Activated CD8-positive, alpha-beta memory T cell treated with anti-CD3 and anti-CD28 coated beads, Interleukin-2, amount 50 U/mL, for 24 hours (primary cell): Measurements from ENCODE around the gene FAM20C.
"Not testable (repeated sequence)": the region's sequence is repeated elsewhere in the genome, so short reads cannot be mapped to it uniquely, and the experiment has no call there.

Source experiments
- DNase-seq: peaks from one replicate; pipeline ENCODE4 v3.0.0-alpha.2; 2020; ENCODE audit errors: extremely low read depth

Gene FAM20C

DNA sequence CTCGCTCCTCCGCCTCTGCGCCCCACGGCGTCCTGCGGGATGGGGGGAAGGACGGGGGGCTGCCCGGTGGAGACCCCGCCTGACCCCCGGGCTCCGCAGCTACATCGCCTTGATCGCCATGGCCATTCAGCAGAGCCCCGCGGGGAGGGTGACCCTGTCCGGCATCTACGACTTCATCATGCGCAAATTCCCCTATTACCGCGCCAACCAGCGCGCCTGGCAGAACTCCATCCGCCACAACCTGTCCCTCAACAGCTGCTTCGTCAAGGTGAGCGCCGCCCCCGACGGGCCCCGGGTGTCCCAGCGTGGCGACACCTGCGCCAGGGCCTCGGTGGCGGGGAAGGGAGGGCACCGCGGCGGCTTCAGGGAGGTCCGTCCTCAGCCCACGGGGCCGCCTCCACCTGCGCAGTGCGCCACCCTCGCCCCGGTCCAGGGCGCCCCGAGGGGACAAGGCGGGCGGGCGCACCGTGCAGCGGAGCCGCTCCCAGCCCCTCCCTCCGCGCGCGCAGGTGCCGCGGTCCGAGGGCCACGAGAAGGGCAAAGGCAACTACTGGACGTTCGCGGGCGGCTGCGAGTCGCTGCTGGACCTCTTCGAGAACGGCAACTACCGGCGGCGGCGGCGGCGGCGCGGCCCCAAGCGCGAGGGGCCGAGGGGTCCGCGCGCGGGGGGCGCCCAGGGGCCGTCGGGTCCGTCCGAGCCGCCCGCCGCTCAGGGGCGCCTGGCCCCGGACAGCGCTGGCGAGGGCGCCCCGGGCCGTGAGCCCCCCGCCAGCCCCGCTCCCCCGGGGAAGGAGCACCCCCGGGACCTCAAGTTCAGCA is 98.4 kb downstream of the FAM20C start:
- DNase-seq = no peak

DNA sequence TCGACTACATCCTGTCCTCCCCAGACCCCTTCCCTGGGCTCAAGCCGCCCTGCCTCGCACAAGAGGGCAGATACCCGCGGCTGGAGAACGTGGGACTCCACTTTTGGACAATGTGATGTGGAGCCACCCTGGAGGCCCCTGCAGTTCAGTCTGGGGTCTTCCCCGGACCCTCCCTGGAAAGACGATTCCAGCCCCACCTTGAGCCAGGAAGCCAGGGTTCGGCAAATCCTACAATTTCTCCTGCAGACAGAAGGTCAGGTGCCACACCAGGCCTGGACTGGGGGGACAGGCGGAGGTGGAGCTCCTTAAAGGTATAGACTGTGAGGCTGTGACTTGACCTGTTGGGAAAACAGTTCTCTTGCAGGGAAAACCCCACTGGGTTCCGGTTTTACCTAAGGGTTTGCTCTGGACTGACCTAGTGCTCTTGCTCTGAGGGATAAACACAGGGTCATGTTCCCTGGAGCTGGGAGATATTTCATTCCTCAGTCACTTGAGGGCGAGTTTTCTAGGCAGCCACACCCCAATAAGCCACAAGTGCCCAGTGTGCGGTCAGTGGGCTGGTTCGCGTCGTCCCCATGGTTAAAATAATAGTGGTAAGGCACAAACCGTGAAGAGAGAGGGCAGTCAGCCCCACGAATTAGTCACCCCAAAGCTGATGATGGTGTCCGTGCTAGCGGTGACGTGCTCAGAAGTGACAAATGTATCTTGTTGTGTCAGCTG is 99.2 kb downstream of the FAM20C start:
- no peak for DNase-seq

GRCh38 chr7:292226-292625 is 99.9 kb downstream of the FAM20C start:
- no peak for DNase-seq

DNA sequence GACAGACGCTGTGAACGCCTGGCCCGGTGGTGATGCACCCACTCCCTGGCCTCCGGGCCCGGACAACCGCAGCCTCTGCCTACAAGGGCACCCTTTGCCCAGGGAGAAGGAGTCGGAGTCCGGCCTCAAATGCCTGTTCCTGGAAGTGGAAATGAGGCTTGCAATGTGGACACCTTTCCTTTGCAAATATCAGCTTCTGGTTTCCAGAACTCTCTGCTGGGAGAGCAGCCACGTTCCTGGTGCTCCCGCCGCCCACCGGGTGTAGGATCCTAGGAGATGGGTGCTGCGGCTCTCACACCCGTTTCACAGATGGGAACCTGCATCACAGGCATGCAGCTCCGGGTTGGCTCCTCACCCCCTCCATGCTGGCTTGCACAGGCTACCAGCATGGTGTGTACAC is 100.5 kb downstream of the FAM20C start:
- no peak for DNase-seq

GRCh38 chr7:293681-294439 is 101.5 kb downstream of the FAM20C start:
- no peak for DNase-seq

DNA sequence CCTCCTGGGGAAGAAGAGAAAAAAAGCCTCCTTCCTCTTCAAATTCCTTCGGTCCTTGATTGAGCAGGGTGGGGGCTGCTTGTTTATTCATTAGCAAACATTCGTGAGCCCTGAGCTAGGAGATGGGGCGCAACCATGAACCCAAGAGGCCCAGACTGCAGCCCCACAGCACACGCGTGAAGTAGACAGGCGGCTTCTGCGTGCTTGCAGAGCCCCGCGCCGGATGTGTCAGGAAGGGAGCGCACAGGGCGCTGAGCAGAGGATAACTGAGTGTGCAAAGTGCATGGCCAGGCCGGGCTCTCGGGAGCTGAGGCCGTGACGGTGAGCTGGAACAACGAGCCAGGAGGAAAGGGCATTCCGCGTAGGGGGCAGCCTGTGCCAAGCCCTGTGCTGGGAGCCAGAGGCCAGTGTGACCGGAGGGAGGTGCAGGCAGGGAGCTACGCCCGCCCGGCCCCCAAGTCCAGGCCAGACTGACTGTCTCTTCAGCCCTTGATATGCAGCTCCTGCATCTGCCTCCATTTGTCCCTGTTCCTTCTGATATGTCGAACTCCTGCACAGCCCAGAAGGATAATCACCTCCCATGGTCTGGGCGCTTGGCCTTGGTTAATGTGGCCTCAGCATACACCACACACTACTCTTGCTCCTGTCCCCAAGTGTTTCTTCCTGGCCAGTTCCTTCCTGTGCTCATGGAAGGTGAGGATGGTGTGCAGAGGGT is 102.2 kb downstream of the FAM20C start:
- DNase-seq = no peak

- no peak for DNase-seq
Measured at GRCh38 chr7:295155-296154, 103.1 kb downstream of the FAM20C start.

DNA sequence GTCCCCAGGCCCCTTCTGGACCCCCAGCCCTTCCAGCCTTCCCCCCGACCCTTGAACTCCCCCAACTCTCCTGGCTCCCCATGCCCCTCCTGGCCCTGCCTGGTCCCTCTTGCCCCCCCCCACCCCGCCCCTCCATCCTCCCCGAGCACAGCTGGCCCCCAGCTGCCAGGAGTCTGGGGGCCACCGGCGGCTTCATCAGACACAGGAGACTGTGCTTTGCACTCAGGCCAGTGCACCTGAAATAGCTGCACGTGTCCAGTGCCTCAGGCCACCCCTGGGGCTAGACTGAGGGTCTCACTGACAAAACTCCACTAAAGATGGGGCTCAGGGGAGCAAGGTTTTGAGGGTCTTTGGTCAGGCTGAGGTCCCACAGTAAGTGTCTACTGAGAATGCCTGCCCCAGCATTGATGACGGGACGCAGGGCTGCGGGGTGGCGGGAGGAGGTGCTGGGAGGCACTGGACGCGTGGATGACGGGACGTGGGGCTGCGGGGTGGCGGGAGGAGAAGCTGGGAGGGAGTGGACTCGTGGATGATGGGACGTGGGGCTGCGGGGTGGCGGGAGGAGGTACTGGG is 104.1 kb downstream of the FAM20C start:
- DNase-seq = no peak

DNA sequence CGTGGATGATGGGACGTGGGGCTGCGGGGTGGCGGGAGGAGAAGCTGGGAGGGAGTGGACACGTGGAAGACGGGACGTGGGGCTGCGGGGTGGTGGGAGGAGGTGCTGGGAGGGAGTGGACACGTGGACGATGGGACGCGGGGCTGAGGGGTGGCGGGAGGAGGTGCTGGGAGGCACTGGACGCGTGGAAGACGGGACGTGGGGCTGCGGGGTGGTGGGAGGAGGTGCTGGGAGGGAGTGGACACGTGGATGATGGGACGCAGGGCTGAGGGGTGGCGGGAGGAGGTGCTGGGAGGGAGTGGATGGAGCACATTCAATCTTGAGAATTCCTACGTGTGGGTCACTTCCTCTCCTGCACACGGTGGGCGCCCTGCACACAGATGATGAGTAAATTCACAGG is 104.8 kb downstream of the FAM20C start:
- not testable (repeated sequence) for DNase-seq

DNA sequence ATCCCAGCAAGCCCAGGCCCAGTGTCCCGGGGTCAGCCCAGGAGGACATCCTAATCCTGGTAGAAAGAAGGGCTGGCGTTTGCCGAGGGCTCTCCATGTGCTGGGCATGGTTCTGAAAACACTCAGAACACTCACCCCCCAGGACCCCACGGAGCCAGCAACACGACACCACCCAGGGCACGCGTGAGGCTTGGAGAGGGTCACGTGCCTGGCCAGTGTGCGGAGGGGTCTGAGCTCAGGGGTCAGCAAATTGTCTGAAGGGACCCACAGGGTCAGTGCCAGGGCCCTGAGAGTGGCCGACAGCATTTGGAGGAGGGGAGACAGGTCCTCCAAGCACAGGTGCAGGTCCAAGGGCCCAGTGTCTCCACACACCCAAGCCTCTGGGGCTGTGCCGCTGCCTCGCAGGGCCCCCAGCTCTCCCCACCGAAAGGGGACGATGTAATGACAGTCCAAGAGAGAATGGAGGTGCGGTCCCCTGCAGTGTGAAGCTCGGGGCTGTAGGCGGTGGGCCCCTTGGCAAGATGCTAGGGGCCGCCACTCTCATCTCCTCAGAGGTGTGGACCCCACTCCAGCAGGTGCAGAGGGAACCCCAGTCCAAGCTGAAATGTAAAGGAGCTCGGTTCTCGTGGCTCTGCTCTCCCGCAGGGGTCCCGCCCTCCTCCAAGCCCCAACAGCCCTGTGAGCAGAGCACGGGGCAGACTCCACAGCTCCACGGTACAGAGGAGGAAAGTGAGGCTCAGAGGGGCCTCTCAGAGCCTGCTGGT is 105.4 kb downstream of the FAM20C start:
- no peak for DNase-seq

- no peak for DNase-seq
Measured at GRCh38 chr7:298375-298702, 106.0 kb downstream of the FAM20C start.

GRCh38 chr7:298743-299142 is 106.4 kb downstream of the FAM20C start:
- no peak for DNase-seq

DNA sequence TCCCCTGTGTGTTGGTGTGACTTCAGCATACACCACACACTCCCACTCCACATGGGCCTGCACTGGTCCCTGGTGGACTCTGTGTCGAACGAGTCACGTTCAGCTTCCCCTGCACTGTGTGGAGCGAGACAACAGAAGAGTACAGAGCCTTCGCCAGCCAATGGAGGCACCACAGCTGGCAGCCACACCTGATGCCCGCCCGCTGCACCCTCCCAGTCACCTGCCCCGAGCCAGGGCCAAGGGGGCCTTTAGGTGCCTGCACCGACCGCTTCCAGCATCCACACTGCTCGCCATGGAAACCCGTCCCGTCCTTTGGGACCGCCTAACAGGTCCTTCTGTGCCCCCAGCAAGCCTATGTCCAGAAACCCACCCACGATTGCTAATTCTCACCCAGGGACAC is 106.8 kb downstream of the FAM20C start:
- no peak for DNase-seq

- no peak for DNase-seq
Measured at GRCh38 chr7:299628-300027, 107.3 kb downstream of the FAM20C start.

GRCh38 chr7:300048-300447 is 107.7 kb downstream of the FAM20C start:
- no peak for DNase-seq

GRCh38 chr7:300546-301290 is 108.3 kb downstream of the FAM20C start:
- no peak for DNase-seq

DNA sequence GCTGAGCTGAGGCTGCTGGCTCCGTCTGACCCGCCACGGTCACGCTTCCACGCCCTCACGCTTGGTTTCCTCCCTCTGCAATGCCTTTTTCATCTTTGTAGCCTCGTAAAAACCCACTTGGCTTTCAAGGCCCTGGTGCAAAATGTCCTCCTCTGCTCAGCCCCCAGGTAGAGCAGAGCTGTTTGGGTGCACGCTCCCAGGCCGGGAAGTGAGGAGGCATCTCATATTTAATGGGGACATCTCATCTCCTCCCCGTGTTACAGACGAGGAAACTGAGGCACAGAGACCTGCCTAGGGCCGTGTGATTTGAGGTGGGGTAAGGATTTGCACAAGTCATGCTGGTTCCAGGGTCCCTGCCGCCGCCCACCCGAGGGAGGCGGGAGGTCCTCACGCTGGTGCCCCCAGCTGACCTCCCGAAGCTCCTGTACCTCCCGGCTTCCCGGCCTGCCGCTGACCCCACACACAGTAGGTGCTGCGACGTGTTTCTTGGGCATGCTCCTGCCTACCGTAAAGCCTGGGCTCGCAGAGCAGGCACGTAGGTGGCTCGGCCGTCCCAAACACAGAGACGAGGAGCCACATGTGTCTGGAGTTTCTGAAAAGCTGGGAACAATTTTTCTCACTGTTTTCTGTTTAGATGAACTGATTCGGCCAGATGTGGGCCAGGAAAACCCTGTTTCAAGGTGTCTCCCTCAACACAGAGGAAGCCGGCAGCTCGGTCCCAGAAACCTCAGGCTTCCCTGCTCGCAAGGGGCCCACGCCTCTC is 109.1 kb downstream of the FAM20C start:
- DNase-seq = no peak
